GM19099 (cell line): Measurements from ENCODE around the gene SARM1.

Experiments used
- POLR2A ChIP-seq: IDR thresholded peaks from 3 replicates; pipeline ENCODE4 v1.6.1; 2011; ENCODE audit warnings: low read depth; ENCODE audit not compliant: insufficient read length; ENCODE audit errors: extremely low read depth

Gene SARM1

GRCh38 chr17:28371245-28372202 is at the start of gene SARM1:
SARM1 (plus strand) TSS chr17:28371694; CDS start chr17:28372033, 339 bp downstream.
- peak; percentile 46 for TF ChIP-seq POLR2A

GRCh38 chr17:28324267-28324745 is 47.2 kb upstream of the SARM1 start:
- no peak for TF ChIP-seq POLR2A

- no peak for TF ChIP-seq POLR2A
Measured at GRCh38 chr17:28324781-28325180, 46.7 kb upstream of the SARM1 start.

DNA sequence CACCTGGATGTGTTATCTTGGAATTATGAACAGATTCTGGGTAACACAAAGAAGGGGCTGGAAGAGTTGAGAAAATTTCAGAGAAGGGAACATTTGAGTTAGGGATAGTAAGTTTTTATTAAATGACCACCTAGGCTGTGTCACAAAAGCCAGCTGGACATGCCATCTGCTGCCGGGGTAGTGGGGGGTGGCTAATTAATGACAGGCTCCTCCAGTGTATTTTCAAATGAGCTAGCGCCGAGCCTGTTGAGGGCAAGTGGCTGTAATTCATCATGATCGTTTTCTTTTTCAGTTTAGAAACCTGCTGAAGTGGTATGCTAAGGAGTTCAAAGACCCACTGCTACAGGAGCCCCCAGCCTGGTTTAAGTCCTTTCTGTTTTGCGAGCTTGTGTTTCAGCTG is 46.3 kb upstream of the SARM1 start:
- TF ChIP-seq POLR2A = no peak

GRCh38 chr17:28326114-28326513 is 45.4 kb upstream of the SARM1 start:
- no peak for TF ChIP-seq POLR2A

DNA sequence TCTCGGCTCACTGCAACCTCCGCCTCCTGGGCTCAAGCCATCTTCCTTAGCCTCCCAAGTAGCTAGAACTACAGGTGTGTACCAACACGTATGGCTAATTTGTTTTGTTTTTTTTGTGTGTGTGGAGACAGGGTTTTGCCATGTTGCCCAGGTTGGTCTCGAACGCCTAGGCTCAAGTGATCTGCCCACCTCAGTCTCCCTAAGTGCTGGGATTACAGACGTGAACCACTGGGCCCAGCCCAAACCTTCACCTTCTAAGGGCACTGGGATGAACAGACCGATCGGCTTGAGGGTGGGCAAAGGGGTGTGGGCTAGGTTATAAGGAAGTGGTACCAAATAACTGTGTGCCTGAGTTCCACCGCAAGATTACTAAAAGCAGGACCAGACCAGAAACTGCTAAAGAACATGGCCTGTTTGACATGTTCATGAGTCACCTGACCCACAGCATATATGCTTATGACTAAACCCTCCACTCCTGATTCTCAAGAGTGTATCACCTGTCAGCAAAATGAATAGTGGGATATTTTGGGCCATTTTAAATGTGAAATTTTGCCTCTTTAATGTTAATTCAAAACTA is 44.4 kb upstream of the SARM1 start:
- no peak for TF ChIP-seq POLR2A

- no peak for TF ChIP-seq POLR2A
Measured at GRCh38 chr17:28327709-28328108, 43.8 kb upstream of the SARM1 start.

GRCh38 chr17:28328325-28328724 is 43.2 kb upstream of the SARM1 start:
- TF ChIP-seq POLR2A = no peak

DNA sequence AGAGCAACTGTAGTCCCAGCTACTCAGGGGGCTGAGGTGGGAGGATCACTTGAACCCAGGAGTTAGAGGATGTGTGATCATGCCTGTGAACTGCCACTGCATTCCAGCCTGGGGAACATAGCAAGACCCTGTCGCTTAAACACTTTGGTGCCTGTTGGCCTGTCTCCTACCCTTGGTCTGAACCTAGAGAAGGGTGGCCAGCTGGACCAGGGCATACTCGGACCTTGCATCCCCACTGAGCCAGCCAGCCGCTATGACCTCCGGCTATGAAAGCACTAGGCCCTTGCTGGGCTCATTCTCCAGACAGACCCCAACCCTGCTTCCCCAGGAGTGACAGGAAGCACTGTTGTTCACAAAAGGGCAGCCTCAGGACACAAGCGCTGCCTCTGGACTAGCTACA is 40.8 kb upstream of the SARM1 start:
- TF ChIP-seq POLR2A = no peak

DNA sequence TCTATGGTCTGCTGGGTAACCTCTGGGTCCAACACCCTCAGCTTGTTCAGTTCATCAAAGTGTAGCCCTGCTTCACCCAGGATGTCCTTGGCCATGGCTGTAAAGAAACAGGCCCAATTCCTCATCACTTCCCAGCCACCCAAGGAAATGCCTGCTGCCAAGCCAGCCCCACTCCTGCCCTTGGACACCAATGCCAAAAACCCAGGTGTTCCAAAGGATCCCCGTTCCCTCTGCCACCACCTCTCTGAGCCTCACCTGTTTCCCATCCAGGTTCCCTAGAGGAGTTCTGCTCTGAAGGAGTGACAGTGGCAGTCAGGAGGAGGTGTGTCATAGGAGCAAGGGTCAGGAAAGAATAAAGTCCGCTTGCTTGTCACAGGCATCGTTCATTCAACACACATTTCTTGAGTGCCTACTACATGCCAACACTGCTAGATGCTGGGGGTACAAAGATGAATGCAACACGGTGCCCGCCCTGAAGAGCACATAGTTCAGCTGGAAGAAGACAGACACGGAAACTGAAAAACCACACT is 39.5 kb upstream of the SARM1 start:
- TF ChIP-seq POLR2A = no peak

DNA sequence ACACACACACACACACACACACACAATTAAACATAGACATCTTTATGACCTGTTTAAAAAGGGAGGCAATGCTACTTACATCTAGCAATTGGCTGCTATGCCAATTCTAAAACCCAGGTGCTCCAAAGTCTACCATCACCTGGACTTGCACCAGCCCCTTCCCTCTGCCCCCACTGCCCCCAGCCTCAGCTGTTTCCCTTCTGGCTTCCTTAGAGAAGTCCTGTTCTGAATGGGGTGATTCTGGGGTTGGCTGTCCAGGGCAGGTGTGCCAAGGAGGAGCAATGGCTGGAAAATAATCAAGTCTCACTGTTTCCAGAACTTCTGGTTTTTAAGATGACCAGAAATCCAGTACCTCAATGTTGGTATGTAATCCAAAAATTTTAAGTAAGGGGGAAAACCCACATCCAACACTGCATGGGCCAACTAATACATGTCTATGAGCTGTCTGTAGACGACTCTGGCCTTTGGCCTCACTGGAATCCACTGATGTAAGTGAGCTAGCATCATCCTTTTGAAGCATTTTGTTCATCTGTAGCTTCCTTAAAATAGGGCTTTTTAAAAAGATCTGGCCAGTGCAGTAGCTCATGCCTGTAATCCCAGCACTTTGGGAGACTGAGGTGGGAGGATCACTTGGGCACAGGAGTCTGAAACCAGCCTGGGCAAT is 38.3 kb upstream of the SARM1 start:
- no peak for TF ChIP-seq POLR2A

- no peak for TF ChIP-seq POLR2A
Measured at GRCh38 chr17:28334171-28334570, 37.3 kb upstream of the SARM1 start.

GRCh38 chr17:28334666-28335200 is 36.8 kb upstream of the SARM1 start:
- no peak for TF ChIP-seq POLR2A

DNA sequence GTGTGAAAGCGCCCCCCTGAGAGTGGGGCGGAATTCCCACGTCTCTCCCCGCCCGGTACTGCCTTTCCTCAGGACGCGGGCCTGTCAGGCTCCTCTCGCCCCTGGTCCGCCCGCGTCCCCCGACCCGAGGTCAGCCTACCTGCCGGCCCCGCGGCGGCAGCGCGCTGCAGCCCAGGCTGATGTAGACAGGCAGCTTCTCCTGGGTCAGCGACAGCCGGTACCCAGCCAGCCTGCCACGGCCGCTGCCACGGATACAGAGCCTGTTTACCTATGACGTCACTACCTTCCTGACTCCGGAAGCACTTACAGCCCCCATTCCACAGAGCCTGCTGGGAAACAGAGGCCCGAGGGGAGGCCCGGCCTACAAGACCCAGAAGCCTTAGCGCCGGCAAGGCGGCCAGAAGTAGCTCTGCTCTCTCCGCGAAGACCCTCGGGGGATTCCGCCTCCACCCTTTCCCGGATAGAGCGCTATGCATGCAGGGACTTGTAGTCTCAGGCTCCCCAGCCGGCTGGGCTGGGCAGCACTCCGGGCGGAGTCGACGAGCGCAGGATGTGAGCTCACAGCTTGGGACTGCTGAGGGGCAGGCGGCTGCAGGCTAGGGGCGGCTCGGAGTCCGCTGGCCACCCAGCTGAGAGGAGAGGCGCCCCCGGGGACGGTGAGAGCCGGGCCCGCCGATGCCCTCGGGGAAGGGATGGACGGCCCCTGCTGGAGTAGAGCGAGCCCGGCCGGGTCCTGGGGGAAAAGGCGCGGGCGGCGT is 36.1 kb upstream of the SARM1 start, which contains the start of the genes IFT20 and TNFAIP1:
Gene IFT20 (minus strand): TSS at position 272 of the 758 bp plus-strand sequence. CDS start 3,487 bp downstream, outside the sequence.
Gene TNFAIP1 (plus strand): TSS at position 561 of the 758 bp plus-strand sequence. CDS start 3,761 bp downstream, outside the sequence.
- peak; percentile 79 for TF ChIP-seq POLR2A
